Activated T-cell treated with anti-CD3 and anti-CD28 coated beads, Interleukin-2, amount 50 U/mL, for 48 hours (primary cell): ENCODE measurements around the gene NODAL.
A peak's percentile ranks its signal among the peaks of the same experiment; 100 is the strongest.

Experiments used
- DNase-seq, 2 experiments: peaks; one replicate each; pipeline ENCODE4 v3.0.0-alpha.2; 2020

Gene NODAL

DNA sequence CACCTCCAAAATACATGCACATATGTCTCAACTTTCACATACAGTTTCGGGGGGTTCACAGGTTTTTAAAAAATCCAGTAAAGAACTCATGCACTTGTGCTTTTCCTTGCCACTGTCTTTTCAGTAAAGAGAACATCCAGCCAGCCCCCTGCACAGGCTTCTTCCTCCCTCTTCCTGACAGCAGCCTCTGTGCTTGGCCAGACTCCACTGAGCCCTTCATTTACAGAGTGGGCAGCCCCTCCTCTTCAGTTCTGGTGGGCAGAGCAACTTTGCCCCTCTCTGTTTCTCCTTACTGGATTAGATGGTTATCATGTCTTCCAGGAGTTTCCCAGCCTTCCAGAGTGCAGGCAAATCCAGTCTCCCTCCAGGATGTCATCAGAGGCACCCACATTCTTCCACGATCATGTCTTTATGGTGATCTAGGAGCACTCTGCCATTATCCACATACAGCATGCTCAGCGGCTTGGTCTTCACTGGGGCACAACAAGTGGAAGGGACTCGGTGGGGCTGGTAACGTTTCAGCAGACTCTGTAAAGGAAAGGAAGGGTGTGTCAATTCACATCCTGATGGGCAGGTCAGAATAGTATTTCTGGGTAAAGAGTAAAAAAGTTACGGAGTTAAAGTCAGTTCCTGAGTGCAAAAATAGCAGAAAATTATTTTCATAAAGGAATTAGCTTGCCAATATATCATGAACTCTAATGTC, 8.8 kb downstream of the NODAL start:
- no peak for DNase-seq

DNA sequence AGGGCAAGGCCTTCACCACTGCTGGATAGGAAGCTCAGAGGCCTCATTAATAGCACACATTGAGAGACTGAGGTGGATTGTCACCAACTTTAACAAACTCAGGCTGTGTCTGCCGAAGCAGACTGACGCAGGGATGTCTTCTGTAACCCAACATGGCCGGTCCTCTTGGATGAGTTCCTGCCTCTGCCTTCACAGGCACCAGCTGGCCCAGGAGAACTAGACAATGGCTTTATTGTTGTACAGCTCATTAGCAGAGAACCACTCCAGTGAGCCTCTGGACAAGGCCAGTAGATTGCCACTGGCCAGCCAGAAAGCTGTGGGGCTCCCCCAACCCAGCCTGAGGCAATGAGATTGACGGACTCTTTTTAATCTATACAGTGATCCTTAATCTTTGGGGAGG, 9.4 kb downstream of the NODAL start:
- no peak for DNase-seq

DNA sequence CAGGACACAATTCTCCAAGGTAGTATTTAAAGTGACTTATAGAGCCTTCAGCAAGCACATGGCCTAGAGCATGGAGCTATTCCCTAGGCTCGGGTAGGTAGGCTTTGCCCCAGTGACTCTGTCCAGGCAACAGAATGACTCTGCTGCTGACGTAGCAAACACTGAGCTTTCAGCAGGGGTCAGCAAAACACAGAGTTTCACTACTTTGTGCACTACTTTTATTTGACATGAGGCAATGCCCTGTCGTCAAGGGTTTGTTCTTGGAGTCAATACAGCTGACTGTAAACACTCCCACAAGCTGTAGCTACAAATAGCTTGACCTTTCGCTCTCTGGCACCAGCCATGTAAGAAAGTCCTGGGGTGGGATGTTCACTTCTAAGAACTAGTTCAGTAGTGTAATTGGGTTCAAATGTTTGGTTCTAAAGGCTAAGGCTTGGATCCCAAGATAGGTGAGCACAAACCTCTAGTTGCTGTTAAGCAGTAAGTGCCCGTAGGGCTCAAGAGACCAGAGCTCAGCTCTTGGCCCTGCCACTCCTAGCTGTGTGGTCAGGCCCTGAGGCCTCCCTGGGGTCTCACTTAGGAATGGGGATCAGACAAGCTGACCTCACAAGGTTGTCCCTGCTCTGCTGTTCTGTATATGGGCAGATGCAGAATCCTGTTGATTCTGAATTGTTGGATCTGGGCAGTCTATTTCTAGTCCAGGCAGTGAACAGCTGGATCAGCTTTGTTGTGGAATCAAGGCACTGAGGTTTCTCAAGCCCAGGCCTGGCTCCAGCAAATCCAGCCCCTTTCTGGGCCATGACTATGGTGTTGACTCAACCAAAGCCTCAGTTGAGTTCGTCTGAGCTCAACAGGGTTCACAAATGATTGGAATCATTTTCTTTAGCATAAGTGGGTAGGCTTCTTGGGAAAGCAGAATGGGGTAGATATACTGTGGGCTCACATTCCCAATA, 10.7 kb downstream of the NODAL start:
- no peak for DNase-seq

DNA sequence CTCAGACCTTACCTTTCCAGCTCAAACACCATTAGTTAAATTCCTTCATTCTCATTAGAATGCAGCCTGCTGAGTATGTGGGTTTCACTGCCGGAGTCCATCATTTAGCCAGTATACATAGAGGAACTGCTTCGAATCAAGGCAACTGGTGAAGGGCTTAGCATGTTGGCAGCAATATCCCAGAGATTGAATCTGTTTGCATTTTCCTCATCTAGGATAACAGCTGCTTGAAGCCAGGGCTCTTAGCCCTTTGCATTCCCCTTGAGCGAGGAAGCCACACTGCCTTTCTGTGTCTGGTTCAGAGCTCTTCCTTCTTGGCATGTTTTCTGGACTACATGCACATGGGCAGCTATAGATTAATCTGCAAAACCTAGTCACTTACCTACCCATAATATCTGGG, 14.7 kb downstream of the NODAL start:
- no peak for DNase-seq

DNA sequence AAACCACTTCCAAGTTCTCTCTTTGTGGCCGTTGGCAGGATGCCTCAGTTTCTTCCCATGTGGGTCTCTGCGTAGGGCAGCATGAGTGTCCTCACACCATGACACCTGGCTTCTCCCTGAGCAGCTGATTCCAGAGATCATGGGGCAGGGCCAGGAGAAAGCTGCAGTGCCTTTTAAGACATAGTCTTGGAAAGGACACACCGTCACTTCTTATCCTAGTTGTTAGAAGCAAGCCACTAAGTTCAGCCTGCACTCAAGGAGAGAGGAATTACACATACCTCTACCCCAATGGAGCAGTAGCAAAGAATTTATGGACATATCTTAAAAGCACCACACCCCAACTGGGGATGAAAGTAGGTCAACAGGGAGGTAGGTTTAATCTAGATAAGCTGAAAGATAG, 16.4 kb downstream of the NODAL start:
- DNase-seq: no peak

DNA sequence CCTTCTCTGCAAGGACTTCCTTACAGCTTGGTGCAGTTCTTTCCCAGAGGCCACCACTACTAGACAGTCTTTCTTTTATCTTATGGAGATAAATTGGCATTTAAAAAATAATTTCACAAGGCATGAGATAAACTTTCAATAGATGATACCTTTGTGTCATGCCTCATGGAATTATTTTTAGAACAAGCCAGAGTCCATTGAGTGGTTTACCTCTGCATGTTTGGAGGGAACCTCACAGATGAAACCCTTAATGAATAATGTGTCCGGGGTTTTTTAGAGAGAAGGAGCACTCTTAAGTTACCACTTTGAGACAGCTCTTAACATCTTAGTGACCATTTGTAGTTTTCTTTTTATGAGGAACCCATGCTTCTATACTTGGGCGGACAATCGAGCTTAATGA, 17.2 kb downstream of the NODAL start:
- DNase-seq: no peak

DNA sequence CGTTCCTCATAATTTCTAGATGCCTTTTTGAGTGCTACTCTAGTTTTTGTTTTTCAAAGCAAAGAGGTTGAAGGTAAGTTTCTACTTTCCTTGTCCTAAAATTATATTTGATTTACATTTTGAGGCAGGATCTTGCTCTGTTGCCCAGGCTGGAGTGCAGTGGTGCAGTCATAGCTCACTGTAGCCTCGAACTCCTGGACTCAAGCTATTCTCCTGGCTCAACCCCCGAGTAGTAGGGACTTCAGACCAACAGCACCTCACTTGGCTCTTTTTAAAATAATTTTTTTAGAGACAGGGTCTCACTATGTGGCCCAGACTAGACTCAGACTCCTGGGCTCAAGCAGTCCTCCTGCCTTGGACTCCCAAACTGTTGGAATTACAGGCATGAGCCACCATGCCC, 22.8 kb downstream of the NODAL start:
- no peak for DNase-seq

DNA sequence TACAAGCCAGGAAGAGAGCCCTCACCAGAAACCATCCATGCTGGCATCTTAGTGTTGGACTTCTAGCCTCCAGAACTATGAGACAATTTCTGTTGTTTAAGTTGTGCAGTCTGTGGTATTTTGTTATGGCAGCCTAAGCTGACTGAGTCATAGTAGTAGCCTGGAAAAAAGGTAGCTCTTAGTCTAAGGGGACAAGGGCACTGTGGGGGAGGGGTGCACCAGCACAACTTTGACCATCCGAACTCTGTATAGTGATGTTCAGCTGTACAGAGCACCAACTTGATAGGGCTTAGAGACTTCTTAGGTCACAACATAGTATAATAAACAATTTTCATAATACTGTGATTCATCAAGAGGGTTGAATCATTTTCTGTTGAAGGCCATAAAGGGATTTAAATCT, 23.3 kb downstream of the NODAL start:
- DNase-seq: peak in 1 of 2 experiments; percentile 42

DNA sequence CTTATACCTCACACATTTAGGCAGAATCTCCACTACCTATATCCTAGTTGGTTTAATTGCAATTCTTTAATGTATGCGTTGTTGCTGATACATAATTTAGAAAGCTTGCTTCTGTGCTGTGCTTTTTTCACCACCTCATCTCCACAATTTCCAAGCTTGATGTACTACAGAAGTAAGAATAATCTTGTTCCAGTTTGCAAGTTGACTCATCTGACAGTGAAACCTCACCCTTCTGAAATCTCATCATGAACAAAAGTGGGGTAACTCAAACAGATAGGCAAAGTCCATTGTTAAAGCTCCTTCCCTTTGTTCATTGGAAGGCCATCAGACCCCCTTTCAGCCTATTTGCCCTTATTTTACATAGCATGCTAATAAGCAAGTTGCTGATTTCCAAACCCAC, 23.9 kb downstream of the NODAL start:
- DNase-seq: no peak

DNA sequence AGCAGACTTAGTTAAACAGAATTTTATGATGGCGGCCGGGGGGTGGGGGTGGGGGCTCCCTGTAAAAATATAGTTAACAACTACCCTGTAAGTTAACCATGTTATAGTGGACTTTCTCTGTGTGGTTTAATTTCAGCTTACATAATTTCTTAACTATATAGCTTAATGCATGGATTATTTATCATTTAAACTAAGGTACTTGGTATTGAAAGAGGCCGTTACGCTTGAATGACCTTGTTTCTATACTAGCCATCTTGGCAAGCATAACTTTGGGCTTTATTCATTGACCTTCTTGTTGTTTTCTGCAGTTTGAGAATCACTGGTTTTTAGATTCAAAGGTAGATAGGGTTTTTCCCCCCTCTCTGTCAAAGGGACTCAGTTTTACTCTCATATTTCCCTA, 29.1 kb downstream of the NODAL start:
- no peak for DNase-seq

DNA sequence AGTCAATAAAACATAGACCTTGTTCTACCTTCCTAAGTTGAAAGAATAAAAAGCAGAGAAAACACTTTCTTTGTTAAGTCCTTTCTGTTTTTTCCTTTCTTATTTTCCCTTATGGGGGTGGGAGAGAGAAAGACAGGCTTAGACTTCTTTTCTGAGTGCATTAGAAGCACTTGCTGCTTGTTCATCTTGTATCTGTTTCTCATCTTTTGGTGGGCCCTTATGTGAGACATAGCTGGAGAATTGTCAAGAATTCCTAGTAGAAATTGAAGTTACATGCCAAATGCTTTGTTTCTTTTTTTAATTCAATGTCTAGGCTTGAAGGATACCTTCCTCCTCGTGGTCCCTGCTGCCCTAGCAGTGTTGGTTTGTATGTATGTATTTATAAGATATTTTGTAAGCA, 30.9 kb downstream of the NODAL start:
- DNase-seq: no peak

DNA sequence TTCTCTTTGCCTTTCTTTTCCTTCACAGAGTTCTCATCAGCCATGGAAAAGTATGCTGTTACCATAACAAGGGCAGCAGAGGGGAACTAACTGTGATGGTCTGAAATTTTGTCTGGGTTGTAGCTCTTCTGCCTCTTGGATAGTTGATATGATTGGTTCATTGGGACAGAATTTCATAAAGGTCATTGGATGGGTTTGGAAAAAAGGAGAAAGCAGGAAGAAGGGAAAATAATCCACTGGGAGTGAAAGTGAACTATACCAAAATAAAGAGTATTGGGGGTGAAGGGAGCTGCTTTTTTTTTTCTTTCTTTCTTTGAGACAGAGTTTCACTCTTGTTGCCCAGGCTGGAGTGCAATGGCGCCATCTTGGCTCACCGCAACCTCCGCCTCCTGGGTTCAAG, 31.7 kb downstream of the NODAL start:
- no peak for DNase-seq

DNA sequence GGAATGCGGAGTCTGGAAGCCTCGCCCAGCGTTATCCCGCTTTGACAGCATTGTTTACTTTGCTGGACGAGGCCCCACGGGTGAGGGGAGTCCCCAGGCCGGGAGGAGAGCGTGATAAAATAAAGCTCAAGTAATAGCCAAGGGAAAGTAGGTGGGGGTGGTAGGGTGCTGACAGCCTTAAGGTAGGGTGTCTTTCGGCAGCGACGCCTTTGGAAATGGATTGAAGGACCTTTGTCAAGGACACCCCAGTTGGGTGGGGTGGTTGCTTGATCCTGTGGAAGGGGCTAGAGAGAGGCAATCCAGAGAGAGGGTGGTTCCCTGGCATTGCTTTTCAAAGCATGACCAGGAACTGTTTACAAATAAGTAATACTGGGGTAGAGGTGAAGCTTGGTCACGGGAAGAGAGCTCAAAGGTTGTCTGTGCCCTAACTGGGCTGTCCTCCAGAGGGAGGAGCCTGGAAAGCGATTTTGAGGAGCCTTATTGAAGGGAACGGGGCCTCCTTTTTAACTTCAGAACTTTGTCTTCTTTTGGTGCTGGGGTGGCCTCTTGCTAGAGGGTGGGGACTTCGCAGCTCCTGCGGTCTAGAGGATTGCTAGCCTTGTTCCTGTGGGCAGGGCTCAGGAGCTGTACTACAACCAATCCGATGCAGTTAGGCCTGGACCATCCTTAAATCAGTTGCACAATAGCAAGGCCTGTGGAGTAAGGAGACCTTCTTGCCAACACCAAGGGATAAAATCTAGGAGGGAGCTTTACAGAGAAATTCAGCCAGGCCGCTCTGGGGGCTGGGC, 36.2 kb downstream of the NODAL start:
- peak; percentile 41 to 48 for DNase-seq

DNA sequence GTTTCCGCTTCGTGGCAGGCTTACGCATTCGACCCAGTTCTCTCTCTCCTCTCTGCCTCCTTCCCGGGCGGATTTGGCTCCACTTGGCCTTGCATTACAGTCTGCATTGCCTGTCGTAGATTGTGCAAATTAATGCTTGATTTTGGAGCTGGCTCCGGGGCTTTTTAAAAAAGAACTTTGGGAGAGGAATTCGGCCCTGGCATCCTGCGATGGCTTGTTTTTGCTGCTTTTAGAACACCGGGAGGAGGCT, 36.8 kb downstream of the NODAL start:
- no peak for DNase-seq

DNA sequence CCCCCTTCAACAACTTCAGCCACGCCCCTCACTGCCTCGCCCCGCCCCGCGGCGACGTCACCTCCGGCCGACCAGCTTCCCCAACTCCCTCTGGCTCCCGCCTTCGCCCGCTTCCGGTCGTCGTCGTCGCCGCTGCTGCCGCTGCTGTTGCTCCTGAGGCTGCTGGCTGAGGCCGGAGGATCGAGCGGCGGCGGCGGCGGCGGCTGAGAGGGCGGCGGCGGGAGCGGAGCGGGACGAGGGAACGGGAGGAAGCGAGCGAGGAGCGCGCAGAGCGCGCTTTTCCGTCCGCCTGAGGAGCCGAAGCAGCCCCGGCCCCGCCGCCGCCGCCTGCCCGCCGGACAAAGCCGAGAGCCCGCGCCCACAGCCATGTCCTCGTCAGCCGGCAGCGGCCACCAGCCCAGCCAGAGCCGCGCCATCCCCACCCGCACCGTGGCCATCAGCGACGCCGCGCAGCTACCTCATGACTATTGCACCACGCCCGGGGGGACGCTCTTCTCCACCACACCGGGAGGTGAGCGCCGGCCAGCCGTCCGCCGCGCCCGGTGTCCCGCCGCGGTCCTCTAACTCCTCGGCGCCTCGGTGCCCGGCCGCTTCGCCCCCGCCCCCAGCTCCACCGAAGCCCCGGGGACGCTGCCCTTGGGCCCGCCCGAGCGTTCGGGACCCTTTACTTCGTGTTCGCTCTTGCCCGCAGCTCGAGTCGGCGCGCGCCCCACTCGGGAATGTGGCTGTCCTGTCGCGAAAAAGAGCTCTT, 37.3 kb downstream of the NODAL start, which contains the start of gene EIF4EBP2:
EIF4EBP2 (plus strand) TSS at position 110 of the 751 bp plus-strand sequence; CDS start at position 367, 257 bp downstream.
- DNase-seq: peak; percentile 100

DNA sequence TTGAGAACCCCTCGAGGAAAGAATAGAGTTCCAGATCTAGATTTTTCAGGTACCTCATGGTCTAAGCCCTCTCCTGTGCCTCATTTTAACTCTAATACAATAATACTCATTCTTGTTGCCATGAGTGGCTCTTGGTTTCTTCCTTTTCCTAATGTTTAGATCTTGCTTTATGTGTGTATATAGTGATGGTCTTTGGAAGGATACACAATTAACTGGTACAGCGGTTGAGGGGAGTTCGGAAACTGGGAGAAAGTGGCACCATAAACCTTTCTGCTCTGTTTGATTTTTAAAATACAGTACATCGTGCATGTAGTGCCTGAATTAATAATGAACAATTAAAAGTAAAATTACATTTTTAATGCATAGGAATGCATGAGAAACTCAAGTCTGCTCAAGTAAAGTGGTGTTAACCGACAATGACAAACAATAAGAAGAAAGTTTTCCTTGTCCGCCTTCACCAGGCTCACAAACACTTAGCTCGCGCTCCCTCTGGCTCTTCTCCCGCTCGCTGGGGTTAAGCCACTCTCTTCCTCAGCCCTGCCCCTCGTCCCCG, 37.9 kb downstream of the NODAL start:
- no peak for DNase-seq

DNA sequence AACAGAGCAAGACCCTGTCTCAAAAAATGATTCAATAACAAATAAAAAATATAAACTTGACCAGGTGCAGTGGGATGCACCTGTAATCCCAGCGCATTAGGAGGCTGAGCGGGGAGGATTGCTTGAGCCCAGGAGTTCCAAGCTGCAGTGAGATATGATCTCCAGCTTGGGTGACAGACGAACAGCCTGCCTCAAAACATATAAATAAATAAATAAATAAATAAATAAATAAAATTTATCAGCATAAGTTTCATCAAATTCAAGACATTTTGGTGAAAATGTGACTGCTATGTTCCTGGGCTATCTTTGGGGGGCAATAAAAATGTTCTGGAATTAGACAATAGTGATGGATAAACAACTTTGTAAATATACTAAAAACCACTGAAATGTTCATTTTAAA, 42.3 kb downstream of the NODAL start:
- DNase-seq: no peak

DNA sequence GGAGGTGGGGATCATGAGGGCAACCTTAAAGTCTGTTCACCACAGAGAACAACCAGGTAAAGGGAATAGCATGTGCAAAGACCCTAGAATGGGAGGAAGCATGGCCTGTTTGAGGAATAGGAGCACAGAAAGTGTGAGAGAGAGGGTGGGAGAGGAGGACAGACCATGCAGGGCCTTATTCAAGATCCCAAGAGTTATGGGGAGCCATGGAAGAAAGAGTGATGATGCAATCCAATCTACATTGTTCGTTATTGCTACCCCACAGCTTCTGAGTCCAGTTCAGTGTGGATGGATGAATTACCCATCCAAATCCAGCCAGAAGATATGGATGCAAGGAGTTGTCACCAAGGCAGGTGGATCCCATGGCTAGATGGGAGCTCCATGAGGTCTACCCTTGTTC, 45.3 kb downstream of the NODAL start:
- no peak for DNase-seq

DNA sequence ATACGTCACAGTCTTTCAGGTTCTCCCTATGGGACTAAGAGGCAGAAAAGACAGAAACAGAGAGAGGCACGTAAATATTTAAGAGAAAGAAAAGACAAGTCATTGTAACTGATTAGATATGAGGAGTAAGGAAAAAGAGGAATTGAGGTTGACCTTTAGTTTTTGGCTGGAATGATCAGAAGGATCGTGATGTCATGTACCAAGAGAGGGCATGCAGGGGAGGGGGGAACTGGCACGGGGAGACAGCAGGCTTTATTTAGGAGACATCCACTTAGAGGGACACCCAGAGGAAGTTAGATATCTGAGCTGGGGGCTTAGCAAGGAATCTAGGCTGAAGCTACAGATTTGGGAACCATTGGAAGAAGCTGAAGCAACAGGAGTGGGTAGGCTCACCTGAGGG, 49.8 kb downstream of the NODAL start:
- no peak for DNase-seq
